GM23338 (cell line): ENCODE data around the gene SMURF2.

Source experiments
- CREB1 ChIP-seq: fragments of 250-450 bp; sonication (Bioruptor Pico); IDR thresholded peaks from 2 replicates; pipeline ENCODE4 v1.5.0; 2020; ENCODE audit warnings: low read depth, mild to moderate bottlenecking, moderate library complexity
- CTCF ChIP-seq, 2 experiments: fragments of 200-600 bp in 1 of 2; sonication (generic) in 1 of 2; conservative IDR thresholded peaks; 2 replicates each; pipeline versions ENCODE4 v1.5.1 to v1.6.1; 2016 to 2017; ENCODE audit warnings: antibody characterized with exemption in 2 of 2, low read depth in 2 of 2, mild to moderate bottlenecking in 2 of 2, moderate library complexity in 1 of 2
- ETS1 ChIP-seq: IDR thresholded peaks from 2 replicates; pipeline ENCODE4 v1.6.1; 2016; ENCODE audit warnings: antibody characterized with exemption
- EZH2 ChIP-seq: fragments of 200-600 bp; sonication (generic); IDR thresholded peaks from one replicate; pipeline ENCODE4 v1.8.0; 2017; ENCODE audit warnings: antibody characterized with exemption, mild to moderate bottlenecking, low read depth; ENCODE audit not compliant: unreplicated experiment
- EZH2phosphoT487 ChIP-seq: fragments of 200-600 bp; sonication (generic); IDR thresholded peaks from one replicate; pipeline ENCODE4 v1.8.1; 2018; ENCODE audit warnings: antibody characterized with exemption; ENCODE audit not compliant: unreplicated experiment
- NANOG ChIP-seq: IDR thresholded peaks from 2 replicates; pipeline ENCODE4 v1.6.1; 2016; ENCODE audit warnings: antibody characterized with exemption, borderline replicate concordance
- POLR2AphosphoS5 ChIP-seq: IDR thresholded peaks from 2 replicates; pipeline ENCODE4 v1.6.1; 2016; ENCODE audit warnings: antibody characterized with exemption, low read depth
- REST ChIP-seq: IDR thresholded peaks from one replicate; pipeline ENCODE4 v1.6.1; 2018; ENCODE audit warnings: antibody characterized with exemption; ENCODE audit not compliant: unreplicated experiment
- ZNF331 ChIP-seq: fragments of 250-450 bp; sonication (Bioruptor Pico); IDR thresholded peaks from 2 replicates; pipeline ENCODE4 v1.5.0; 2020; ENCODE audit warnings: low read depth, mild to moderate bottlenecking, moderate library complexity

- TF ChIP-seq CTCF (conservative IDR thresholded peaks at IDR 0.05; ENCODE audit: low read depth in 2 of 2) (no peak), POLR2AphosphoS5 (no peak), EZH2 (no peak), NANOG (no peak), CREB1 (no peak), REST (no peak), EZH2phosphoT487 (no peak), ZNF331 (CRISPR knock-in tag) (no peak), ETS1 (no peak)
These were observed 33.5 kb downstream of the SMURF2 start for GRCh38 chr17:64628641-64629040.
